Measurements from ENCODE around the gene SUSD1. TPM values are rescaled to one million over a fixed set of nuclear protein-coding genes. Genes with fewer than 3 reads are reported as not detected.

Gene SUSD1
- 15.6 and 21.2 TPM in 2 replicates for total RNA-seq (ENCODE audit: low replicate concordance)

GRCh38 chr9:112174965-112175795, at the start of gene SUSD1:
Gene SUSD1, minus strand, starts transcription at chr9:112175297. Its CDS starts 62 bp downstream, at chr9:112175235.

Other genes with a start within 250 kb of the SUSD1 start
- 6.9 and 13.8 TPM in 2 replicates for gene PTBP3, start 158.3 kb upstream of the SUSD1 start, total RNA-seq (ENCODE audit: low replicate concordance)
- 17.7 and 55.5 TPM in 2 replicates for gene HSDL2, start 204.8 kb upstream of the SUSD1 start, total RNA-seq (ENCODE audit: low replicate concordance)

Data from smooth muscle cell of the coronary artery (primary cell).